Breast epithelium (tissue), 3 donors: ENCODE measurements around the gene NOX5.

Experiments
- CTCF ChIP-seq, 3 donors: fragments of 450-650 bp; IDR thresholded peaks; one replicate each; pipeline ENCODE4 v1.5.1; 2016 to 2017; ENCODE audit warnings: antibody characterized with exemption in 3 of 3, mild to moderate bottlenecking in 3 of 3, moderate library complexity in 3 of 3
- POLR2A ChIP-seq: fragments of 450-650 bp; IDR thresholded peaks from one replicate; pipeline ENCODE4 v1.6.1; 2016; ENCODE audit warnings: antibody characterized with exemption, mild to moderate bottlenecking, moderate library complexity
- POLR2AphosphoS5 ChIP-seq, 3 donors: sonication (generic); formaldehyde crosslinking; IDR thresholded peaks; one replicate each; pipeline ENCODE4 v1.6.1; 2017; ENCODE audit warnings: antibody characterized with exemption in 3 of 3

- TF ChIP-seq CTCF (IDR thresholded peaks at IDR 0.05), result no peak
- TF ChIP-seq POLR2AphosphoS5 (IDR thresholded peaks at IDR 0.05), result no peak
- TF ChIP-seq POLR2A, result no peak
These were observed 42.1 kb upstream of the NOX5 start for GRCh38 chr15:68972201-68973065.
